A673 (cell line): ENCODE measurements around the gene UVRAG. TPM values are rescaled to one million over a fixed set of nuclear protein-coding genes. Genes with fewer than 3 reads are reported as not detected.

Experiments used
- BruUV-seq: library from RNA; stranded (reverse); fragments of 400-500 nt; replicated peaks from 2 replicates; lab custom pipeline; 2021; lab: Mats Ljungman, UMichigan
- CTCF ChIA-PET: fragments of 300-600 bp; sonication (Branson Sonifier 250); formaldehyde crosslinking; loops from one replicate; lab custom pipeline; 2022; ENCODE audit warnings: antibody characterized with exemption; lab: Charles Lee
- POLR2A ChIA-PET: fragments of 300-600 bp; sonication (Branson Sonifier 250); formaldehyde crosslinking; loops from one replicate; lab custom pipeline; 2022; ENCODE audit warnings: antibody characterized with exemption; ENCODE audit not compliant: low non-redundant PET; lab: Charles Lee
- DNase-seq: peaks from one replicate; pipeline ENCODE4 v3.0.0-alpha.2; 2015; ENCODE audit warnings: low spot score
- H3K27ac ChIP-seq: fragments of 200-600 bp; sonication (generic); 2 replicates; pipeline ENCODE4 v1.5.1; 2016; ENCODE audit warnings: mixed run types, low read depth, mild to moderate bottlenecking, mixed read lengths, antibody characterized with exemption, low read length; ENCODE audit not compliant: poor library complexity, severe bottlenecking
- H3K27me3 ChIP-seq: fragments of 200-600 bp; sonication (generic); replicated peaks from 2 replicates; pipeline ENCODE4 v1.6.1; 2017; ENCODE audit warnings: mixed run types, low read depth, mild to moderate bottlenecking, mixed read lengths, antibody characterized with exemption, low read length; ENCODE audit not compliant: insufficient read depth, poor library complexity
- H3K36me3 ChIP-seq: fragments of 200-600 bp; sonication (generic); 2 replicates; pipeline ENCODE4 v1.6.1; 2016; ENCODE audit warnings: mixed run types, mild to moderate bottlenecking, mixed read lengths, antibody characterized with exemption, low read length; ENCODE audit not compliant: insufficient read depth, poor library complexity, severe bottlenecking
- H3K4me1 ChIP-seq: fragments of 200-600 bp; sonication (generic); 2 replicates; pipeline ENCODE4 v1.6.1; 2017; ENCODE audit warnings: mixed run types, mild to moderate bottlenecking, mixed read lengths, antibody characterized with exemption, low read length; ENCODE audit not compliant: insufficient read depth, poor library complexity, severe bottlenecking
- H3K4me3 ChIP-seq: fragments of 200-600 bp; sonication (generic); 2 replicates; pipeline ENCODE4 v1.5.1; 2016; ENCODE audit warnings: low read depth, mixed run types, mild to moderate bottlenecking, mixed read lengths, low read length; ENCODE audit not compliant: poor library complexity, severe bottlenecking
- H3K9me3 ChIP-seq: fragments of 200-600 bp; sonication (generic); 2 replicates; pipeline ENCODE4 v1.6.1; 2016; ENCODE audit warnings: mixed run types, low read depth, mild to moderate bottlenecking, mixed read lengths, antibody characterized with exemption, low read length; ENCODE audit not compliant: poor library complexity, severe bottlenecking
- EZH2 ChIP-seq: fragments of 200-600 bp; sonication (generic); IDR thresholded peaks from 2 replicates; pipeline ENCODE4 v1.6.1; 2017; ENCODE audit warnings: borderline replicate concordance, low read depth, mild to moderate bottlenecking, mixed read lengths, antibody characterized with exemption, low read length; ENCODE audit not compliant: poor library complexity, severe bottlenecking
- intact Hi-C: fragments of 100-400 bp; cut with micrococcal nuclease; formaldehyde crosslinking; loops from one replicate; pipeline ENCODE4 v1.10.0; 2022; ENCODE audit not compliant: unreplicated experiment
- total RNA-seq: library from RNA; stranded (reverse); gene quantifications from 2 replicates; pipeline ENCODE4 v1.2.3, GENCODE V29; 2021
- TF ChIP-seq, protein P1 (sequence below): fragments of 300-800, 200-600 bp; sonication (generic); conservative IDR thresholded peaks from 2 replicates; pipeline ENCODE4 v1.5.1; 2017; ENCODE audit warnings: low read depth, mild to moderate bottlenecking, antibody characterized with exemption, low read length, moderate library complexity, mixed read lengths

The UVRAG gene
- total RNA-seq, 1 experiment from 2014 or later = 21.1 TPM

DNA sequence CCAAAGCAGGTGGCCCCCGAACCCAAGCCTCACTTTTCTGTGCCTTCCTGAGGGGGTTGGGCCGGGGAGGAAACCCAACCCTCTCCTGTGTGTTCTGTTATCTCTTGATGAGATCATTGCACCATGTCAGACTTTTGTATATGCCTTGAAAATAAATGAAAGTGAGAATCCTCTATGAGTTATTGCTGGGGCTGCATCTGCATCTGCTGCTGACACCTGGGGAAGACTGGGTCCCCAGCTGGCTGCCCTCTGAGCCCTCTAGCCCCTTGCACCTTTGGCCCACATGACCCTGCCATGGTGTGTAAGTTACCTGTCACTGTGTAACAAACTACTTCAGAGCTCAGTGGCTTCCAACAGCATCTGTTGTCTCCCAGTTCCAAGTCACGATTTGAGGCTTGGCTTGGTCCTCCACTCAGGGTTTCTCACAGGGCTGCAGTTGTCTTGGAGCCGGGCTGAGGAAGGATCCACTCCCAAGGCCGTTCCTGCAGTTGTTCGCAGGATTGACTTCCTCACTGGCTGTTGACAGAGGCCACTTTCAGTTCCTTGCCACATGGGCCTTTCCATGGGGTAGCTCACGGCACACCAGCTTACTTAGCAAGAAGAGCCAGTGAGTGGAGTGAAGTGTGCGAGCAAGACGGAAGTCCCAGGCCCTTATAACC is 13.5 kb upstream of the UVRAG start:
- TF ChIP-seq EZH2 = no peak
- TF ChIP-seq, protein P1, sequence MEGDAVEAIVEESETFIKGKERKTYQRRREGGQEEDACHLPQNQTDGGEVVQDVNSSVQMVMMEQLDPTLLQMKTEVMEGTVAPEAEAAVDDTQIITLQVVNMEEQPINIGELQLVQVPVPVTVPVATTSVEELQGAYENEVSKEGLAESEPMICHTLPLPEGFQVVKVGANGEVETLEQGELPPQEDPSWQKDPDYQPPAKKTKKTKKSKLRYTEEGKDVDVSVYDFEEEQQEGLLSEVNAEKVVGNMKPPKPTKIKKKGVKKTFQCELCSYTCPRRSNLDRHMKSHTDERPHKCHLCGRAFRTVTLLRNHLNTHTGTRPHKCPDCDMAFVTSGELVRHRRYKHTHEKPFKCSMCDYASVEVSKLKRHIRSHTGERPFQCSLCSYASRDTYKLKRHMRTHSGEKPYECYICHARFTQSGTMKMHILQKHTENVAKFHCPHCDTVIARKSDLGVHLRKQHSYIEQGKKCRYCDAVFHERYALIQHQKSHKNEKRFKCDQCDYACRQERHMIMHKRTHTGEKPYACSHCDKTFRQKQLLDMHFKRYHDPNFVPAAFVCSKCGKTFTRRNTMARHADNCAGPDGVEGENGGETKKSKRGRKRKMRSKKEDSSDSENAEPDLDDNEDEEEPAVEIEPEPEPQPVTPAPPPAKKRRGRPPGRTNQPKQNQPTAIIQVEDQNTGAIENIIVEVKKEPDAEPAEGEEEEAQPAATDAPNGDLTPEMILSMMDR = no peak
- CTCF ChIA-PET = interaction anchor here (0.6 kb wide), 2 partner anchors 268 to 693 kb away, joined by 4 read pairs; no protein-coding TSS in a partner anchor
- intact Hi-C loops = loop anchor here (5.0 kb wide), 2 partner anchors 351 to 521 kb away; no protein-coding TSS in a partner anchor
- DNase-seq = no peak
- no TSS peak for BruUV-seq
- POLR2A ChIA-PET = no interaction called here
- H3K4me1 ChIP-seq = no peaks in the 10 kb centered on the region
- no peaks in the 10 kb centered on the region for H3K27me3 ChIP-seq
- H3K36me3 ChIP-seq = no peaks in the 10 kb centered on the region
- H3K4me3 ChIP-seq = no peak overlapping the region
- H3K27ac ChIP-seq = no peak overlapping the region
- H3K9me3 ChIP-seq = no peaks in the 10 kb centered on the region

DNA sequence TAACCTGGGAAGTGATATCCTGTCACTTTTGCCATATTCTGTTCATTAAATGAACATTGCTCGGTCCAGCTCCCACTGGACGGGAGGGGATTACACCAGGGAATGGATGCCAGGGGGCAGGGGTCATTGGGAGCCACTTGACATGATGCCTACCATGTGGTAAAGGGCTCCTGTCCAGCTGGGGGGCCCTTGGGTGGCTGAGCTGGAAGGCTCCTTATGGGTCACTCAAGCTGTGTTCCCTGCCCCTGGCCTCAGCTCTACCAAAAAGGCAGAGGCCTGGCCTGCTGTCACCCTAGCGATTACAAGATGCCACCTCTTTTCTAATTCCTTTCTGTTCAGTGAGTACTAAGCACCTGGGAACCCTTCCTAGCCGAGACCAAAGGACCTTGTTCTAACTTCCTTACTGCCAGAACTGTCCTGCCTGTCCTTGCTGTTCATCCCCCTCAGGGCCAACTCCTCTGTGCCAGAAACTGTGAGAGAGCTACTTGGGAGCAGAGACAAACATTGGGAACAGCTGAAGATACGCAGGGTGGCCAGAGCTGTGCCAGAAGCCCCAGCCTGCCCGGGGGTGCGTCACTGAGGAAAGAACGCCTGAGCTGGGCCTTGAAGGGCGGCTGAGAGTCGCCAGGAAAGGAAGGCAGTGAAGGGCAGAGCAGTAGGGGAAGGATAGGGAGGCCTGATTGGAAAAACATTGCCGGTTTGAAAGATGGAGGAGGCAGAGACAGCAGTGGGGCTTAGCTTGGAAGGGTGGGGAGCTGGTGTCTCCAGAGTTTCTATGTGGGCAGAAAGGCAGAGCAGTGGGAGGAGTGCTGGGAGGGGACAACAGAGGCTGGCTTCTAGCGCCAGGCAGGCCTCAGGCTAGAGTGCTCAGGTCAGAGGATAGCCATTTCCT is 12.7 kb upstream of the UVRAG start:
- H3K9me3 ChIP-seq = no peaks in the 10 kb centered on the region
- no peak overlapping the region for H3K4me3 ChIP-seq
- DNase-seq = no peak
- ChIA-PET CTCF (interaction anchor here (0.6 to 2.1 kb wide), 3 partner anchors 65 to 693 kb away, joined by 4 to 15 read pairs (median 5); no protein-coding TSS in a partner anchor), POLR2A (no interaction called here)
- no peaks in the 10 kb centered on the region for H3K27me3 ChIP-seq
- no TSS peak for BruUV-seq
- intact Hi-C loops = loop anchor here (5.0 kb wide), 2 partner anchors 350 to 520 kb away; no protein-coding TSS in a partner anchor
- no peak overlapping the region for H3K27ac ChIP-seq
- no peaks in the 10 kb centered on the region for H3K4me1 ChIP-seq
- no peak for TF ChIP-seq EZH2
- TF ChIP-seq, protein P1 = no peak
- no peaks in the 10 kb centered on the region for H3K36me3 ChIP-seq
